Measurements from ENCODE around the gene TRIO. TPM values are rescaled to one million over a fixed set of nuclear protein-coding genes. Genes with fewer than 3 reads are reported as not detected.
A peak's percentile ranks its signal among the peaks of the same experiment; 100 is the strongest.

The TRIO gene
- total and polyA plus RNA-seq, 7 donors: 18.5 to 77.5 (median 35.0) TPM

DNA sequence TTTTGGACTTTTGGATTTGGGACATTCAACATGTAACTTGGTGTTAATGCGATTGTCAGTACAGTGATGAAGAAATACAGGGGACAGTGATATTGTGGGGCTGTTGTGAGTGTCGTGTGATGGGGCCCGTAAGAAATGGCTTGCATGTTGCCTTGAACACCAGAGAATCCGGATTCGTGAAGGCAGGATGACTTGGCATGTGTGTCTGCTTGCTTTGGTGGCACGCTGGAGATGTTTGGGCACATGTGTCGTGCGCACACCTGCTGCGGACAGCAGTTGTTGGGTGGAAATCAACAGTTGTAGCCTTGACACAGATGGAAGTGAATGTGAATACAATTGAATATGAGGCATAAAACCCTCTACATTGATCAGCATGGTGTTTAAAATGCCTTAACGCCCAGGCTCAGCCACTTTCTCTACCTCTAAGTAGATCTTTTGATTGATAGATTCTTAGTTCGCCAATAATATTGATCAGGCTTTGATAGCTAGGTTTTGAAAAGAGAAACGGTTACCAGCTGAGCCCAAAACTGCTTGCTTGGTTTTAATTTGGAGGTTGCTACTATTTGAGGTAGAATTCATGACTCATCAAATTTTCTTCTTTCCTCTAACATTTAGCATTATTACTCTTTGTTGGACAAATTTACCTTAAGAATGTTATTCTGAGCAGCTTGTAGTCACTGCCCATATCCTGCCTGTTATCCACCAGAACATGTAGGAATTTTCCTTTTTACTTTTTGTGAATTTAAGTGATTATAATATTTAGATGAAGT lies 94.4 kb downstream of the TRIO start:
- no peaks in the 10 kb centered on the region for H3K36me3 ChIP-seq (ENCODE audit: insufficient read depth in 1 of 2, low read depth in 1 of 2)
- no peak overlapping the region for H3K4me3 ChIP-seq
- H3K4me1 ChIP-seq: peaks cover 67% of the 10 kb centered on the region
- H3K27ac ChIP-seq: peak overlapping the region; percentile 53
- no peaks in the 10 kb centered on the region for H3K9me3 ChIP-seq
- WGBS, 3 donors: 47 to 60% (median 52%) methylated on average over 12 of the region's 12 CpGs
- intact Hi-C loops (cut with DNase I): no loop called here
- no peaks in the 10 kb centered on the region for H3K27me3 ChIP-seq (ENCODE audit: insufficient read depth in 3 of 3, low read length in 2 of 3)
- DNase-seq: no peak
- ATAC-seq: peak; percentile 63 to 71 (median 64)
- TF ChIP-seq, protein P1, sequence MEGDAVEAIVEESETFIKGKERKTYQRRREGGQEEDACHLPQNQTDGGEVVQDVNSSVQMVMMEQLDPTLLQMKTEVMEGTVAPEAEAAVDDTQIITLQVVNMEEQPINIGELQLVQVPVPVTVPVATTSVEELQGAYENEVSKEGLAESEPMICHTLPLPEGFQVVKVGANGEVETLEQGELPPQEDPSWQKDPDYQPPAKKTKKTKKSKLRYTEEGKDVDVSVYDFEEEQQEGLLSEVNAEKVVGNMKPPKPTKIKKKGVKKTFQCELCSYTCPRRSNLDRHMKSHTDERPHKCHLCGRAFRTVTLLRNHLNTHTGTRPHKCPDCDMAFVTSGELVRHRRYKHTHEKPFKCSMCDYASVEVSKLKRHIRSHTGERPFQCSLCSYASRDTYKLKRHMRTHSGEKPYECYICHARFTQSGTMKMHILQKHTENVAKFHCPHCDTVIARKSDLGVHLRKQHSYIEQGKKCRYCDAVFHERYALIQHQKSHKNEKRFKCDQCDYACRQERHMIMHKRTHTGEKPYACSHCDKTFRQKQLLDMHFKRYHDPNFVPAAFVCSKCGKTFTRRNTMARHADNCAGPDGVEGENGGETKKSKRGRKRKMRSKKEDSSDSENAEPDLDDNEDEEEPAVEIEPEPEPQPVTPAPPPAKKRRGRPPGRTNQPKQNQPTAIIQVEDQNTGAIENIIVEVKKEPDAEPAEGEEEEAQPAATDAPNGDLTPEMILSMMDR (IDR thresholded peaks at IDR 0.05): no peak

DNA sequence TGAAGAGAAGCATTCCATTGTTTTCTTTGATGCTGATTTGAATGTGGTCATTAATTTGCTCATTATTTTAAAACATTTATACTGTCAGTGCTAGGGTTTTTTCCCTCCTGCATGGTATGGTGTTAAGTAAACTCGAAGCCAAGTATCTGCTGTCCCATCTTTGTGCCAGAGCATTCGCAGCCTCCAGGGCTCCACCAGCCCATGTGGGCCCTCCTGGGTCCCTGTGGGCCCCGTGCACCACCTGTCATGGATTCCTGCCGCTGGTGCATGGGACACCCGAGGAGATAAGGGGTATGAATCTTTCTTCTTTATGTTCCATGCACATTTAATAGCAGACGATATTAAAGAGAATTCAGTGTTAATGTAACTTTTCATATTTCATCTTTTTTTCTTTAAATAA lies 95.1 kb downstream of the TRIO start:
- TF ChIP-seq, protein P1 (IDR thresholded peaks at IDR 0.05): no peak
- Histone ChIP-seq H3K27me3 (ENCODE audit: insufficient read depth in 3 of 3, low read length in 2 of 3) (no peaks in the 10 kb centered on the region), H3K27ac (peak overlapping the region; percentile 53), H3K36me3 (ENCODE audit: insufficient read depth in 1 of 2, low read depth in 1 of 2) (no peaks in the 10 kb centered on the region), H3K9me3 (no peaks in the 10 kb centered on the region), H3K4me1 (peaks cover 74% of the 10 kb centered on the region), H3K4me3 (no peak overlapping the region)
- ATAC-seq: peak in 1 of 4 donors; percentile 39
- DNase-seq: no peak
- intact Hi-C loops (cut with DNase I): no loop called here
- WGBS, 3 donors: 30 to 44% (median 33%) methylated on average over 6 of the region's 6 CpGs

DNA sequence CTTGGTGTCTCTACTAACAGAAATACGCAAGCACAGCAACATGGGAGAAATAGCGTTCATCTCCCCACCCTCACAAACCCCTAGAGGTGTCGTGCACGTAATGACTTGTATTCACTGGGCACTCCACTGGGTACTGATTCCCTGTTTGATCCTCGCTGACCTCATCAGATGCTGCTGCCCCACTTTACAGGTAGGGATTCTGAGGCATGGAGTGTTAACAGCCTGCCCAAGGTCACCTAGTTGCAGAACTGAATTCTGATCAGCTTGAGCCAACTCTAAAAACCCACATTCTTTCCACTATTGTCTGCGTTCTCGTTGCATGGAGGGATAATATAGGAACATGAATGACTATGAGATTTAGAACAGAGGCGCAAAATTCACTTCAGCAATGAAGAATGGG lies 96.3 kb downstream of the TRIO start:
- TF ChIP-seq, protein P1 (IDR thresholded peaks at IDR 0.05): no peak
- no peak overlapping the region for H3K4me3 ChIP-seq
- H3K9me3 ChIP-seq: no peaks in the 10 kb centered on the region
- H3K4me1 ChIP-seq: peaks cover 76% of the 10 kb centered on the region
- H3K36me3 ChIP-seq (ENCODE audit: insufficient read depth in 1 of 2, low read depth in 1 of 2): no peaks in the 10 kb centered on the region
- intact Hi-C loops (cut with DNase I): no loop called here
- no peaks in the 10 kb centered on the region for H3K27me3 ChIP-seq (ENCODE audit: insufficient read depth in 3 of 3, low read length in 2 of 3)
- no peak for DNase-seq
- WGBS, 3 donors: 92 to 94% (median 94%) methylated on average over 8 of the region's 8 CpGs
- no peak overlapping the region for H3K27ac ChIP-seq
- ATAC-seq: no peak

DNA sequence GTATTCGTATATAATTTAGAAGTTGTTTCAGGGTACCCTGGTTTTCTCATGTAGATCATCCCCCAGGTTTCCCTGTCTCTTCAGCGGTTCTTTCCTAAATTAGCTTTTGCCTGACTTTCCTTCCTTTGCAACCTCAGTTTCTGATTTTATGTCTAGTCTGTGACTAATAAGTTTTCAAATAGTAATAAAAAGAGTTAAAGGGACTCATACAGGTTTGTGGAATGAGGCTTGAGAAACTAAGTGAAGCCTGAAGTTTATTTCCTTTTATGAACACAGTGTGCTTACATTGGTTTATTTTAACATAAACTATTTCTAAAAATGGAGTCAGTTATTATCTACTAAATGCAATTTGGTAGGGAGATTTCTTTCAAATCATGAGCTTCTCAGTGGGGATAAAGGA lies 96.8 kb downstream of the TRIO start:
- H3K4me3 ChIP-seq: no peak overlapping the region
- no peaks in the 10 kb centered on the region for H3K36me3 ChIP-seq (ENCODE audit: insufficient read depth in 1 of 2, low read depth in 1 of 2)
- WGBS, 3 donors: 85 to 89% (median 87%) methylated on average over 2 of the region's 2 CpGs
- no peaks in the 10 kb centered on the region for H3K9me3 ChIP-seq
- TF ChIP-seq, protein P1 (IDR thresholded peaks at IDR 0.05): no peak
- intact Hi-C loops (cut with DNase I): no loop called here
- H3K4me1 ChIP-seq: peaks cover 76% of the 10 kb centered on the region
- no peak for DNase-seq
- no peak for ATAC-seq
- H3K27ac ChIP-seq: no peak overlapping the region
- H3K27me3 ChIP-seq (ENCODE audit: insufficient read depth in 3 of 3, low read length in 2 of 3): no peaks in the 10 kb centered on the region

DNA sequence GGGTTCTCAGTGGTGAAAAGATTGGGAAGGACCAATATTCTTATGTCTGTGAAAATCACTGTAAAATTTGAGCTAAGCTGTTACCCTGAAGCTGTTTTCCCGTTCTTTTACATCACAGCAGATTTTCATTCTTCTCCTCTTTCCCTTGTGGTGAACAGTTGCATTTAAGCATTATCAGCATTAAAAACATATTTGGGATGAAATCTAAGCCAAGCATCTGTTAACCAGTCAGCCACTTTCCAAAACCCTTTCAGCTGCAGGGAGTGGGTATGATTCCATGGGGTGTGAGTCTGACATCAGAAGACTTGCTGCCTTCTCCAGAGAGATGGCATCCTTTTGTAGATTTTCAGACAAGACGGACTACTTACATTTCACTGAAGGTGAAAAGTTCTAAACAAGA lies 97.2 kb downstream of the TRIO start:
- ATAC-seq: no peak
- 73 to 76% (median 75%) methylated on average over 2 of the region's 2 CpGs for WGBS, 3 donors
- Histone ChIP-seq H3K27me3 (ENCODE audit: insufficient read depth in 3 of 3, low read length in 2 of 3) (no peaks in the 10 kb centered on the region), H3K4me3 (no peak overlapping the region), H3K27ac (no peak overlapping the region), H3K9me3 (no peaks in the 10 kb centered on the region), H3K36me3 (ENCODE audit: insufficient read depth in 1 of 2, low read depth in 1 of 2) (no peaks in the 10 kb centered on the region), H3K4me1 (peaks cover 76% of the 10 kb centered on the region)
- TF ChIP-seq, protein P1 (IDR thresholded peaks at IDR 0.05): no peak
- intact Hi-C loops (cut with DNase I): no loop called here
- no peak for DNase-seq

Measured in psoas muscle (tissue), 8 donors.